Activated CD4-positive, alpha-beta T cell treated with anti-CD3 and anti-CD28 coated beads, Interleukin-2, amount 10 ng/mL, durations not matched to agents 7 days and 5 days (primary cell): ENCODE measurements around the gene FAM151A. TPM values are rescaled to one million over a fixed set of nuclear protein-coding genes. Genes with fewer than 3 reads are reported as not detected.

Experiments used
- CTCF ChIA-PET: fragments of 350-600 bp; sonication (Branson Sonifier 250); formaldehyde crosslinking; loops from one replicate; lab custom pipeline; 2021; ENCODE audit warnings: antibody characterized with exemption; lab: Charles Lee
- POLR2A ChIA-PET: fragments of 350-600 bp; sonication (Branson Sonifier 250); formaldehyde crosslinking; loops from one replicate; lab custom pipeline; 2021; ENCODE audit warnings: antibody characterized with exemption; lab: Charles Lee
- DNase-seq: peaks from one replicate; pipeline ENCODE4 v3.0.0-alpha.2; 2020
- H3K27ac Mint-ChIP-seq: one replicate; pipeline ENCODE4 v1.8.0; 2021; ENCODE audit warnings: mild to moderate bottlenecking, moderate library complexity, mixed read lengths
- H3K27me3 Mint-ChIP-seq: one replicate; pipeline ENCODE4 v1.8.0; 2021; ENCODE audit warnings: mixed read lengths
- H3K36me3 Mint-ChIP-seq: one replicate; pipeline ENCODE4 v1.8.0; 2021; ENCODE audit warnings: low read depth, mixed read lengths
- H3K4me1 Mint-ChIP-seq: one replicate; pipeline ENCODE4 v1.8.0; 2021; ENCODE audit warnings: mixed read lengths
- H3K4me3 Mint-ChIP-seq: one replicate; pipeline ENCODE4 v1.8.0; 2021; ENCODE audit warnings: mild to moderate bottlenecking, moderate library complexity, mixed read lengths
- H3K9me3 Mint-ChIP-seq: one replicate; pipeline ENCODE4 v1.8.0; 2021; ENCODE audit warnings: mixed read lengths
- total RNA-seq, 2 experiments: library from RNA; stranded (reverse); gene quantifications; one replicate each; pipeline ENCODE4 v1.2.3, GENCODE V29; 2021

Gene FAM151A
- not detected for total RNA-seq

- ChIA-PET CTCF (no interaction called here), POLR2A (no interaction called here)
- H3K9me3 Mint-ChIP-seq: no peaks in the 10 kb centered on the region
- H3K4me1 Mint-ChIP-seq: no peaks in the 10 kb centered on the region
- no peaks in the 10 kb centered on the region for H3K27me3 Mint-ChIP-seq
- no peak within 1 kb of the TSS for H3K27ac Mint-ChIP-seq
- H3K36me3 Mint-ChIP-seq: no peaks in the 10 kb centered on the region
- no peak within 1 kb of the TSS for H3K4me3 Mint-ChIP-seq
- DNase-seq: no peak
Observed at GRCh38 chr1:54623216-54624007, at the start of gene FAM151A. FAM151A (minus strand) TSS chr1:54623525; CDS start chr1:54623395, 130 bp downstream.

GRCh38 chr1:54671985-54672608 is 48.8 kb upstream of the FAM151A start:
- DNase-seq: peak; percentile 81
- ChIA-PET CTCF (interaction anchor here (0.9 to 1.8 kb wide), 7 partner anchors 10 to 324 kb away, joined by 3 to 6 read pairs (median 4); no protein-coding TSS in a partner anchor), POLR2A (no interaction called here)
- Mint-ChIP-seq H3K27me3 (peaks cover 3% of the 10 kb centered on the region), H3K36me3 (no peaks in the 10 kb centered on the region), H3K27ac (no peak overlapping the region), H3K9me3 (no peaks in the 10 kb centered on the region), H3K4me3 (no peak overlapping the region), H3K4me1 (peaks cover 11% of the 10 kb centered on the region)

- POLR2A ChIA-PET: no interaction called here
Observed at GRCh38 chr1:54668567-54668966, 45.2 kb upstream of the FAM151A start.

GRCh38 chr1:54667797-54668196 is 44.5 kb upstream of the FAM151A start:
- DNase-seq: no peak
- POLR2A ChIA-PET: no interaction called here
- Mint-ChIP-seq H3K27me3 (no peaks in the 10 kb centered on the region), H3K4me1 (peaks cover 9% of the 10 kb centered on the region), H3K36me3 (no peaks in the 10 kb centered on the region), H3K27ac (no peak overlapping the region), H3K4me3 (no peak overlapping the region), H3K9me3 (no peaks in the 10 kb centered on the region)
- CTCF ChIA-PET: interaction anchor here (0.7 to 0.9 kb wide), 2 partner anchors 142 to 225 kb away, joined by 3 read pairs; no protein-coding TSS in a partner anchor

More at GRCh38 chr1:54668567-54668966, 45.2 kb upstream of the FAM151A start:
- H3K4me1 Mint-ChIP-seq: peaks cover 11% of the 10 kb centered on the region
- H3K27ac Mint-ChIP-seq: no peak overlapping the region
- H3K9me3 Mint-ChIP-seq: no peaks in the 10 kb centered on the region
- CTCF ChIA-PET: no interaction called here
- peaks cover 3% of the 10 kb centered on the region for H3K27me3 Mint-ChIP-seq
- no peaks in the 10 kb centered on the region for H3K36me3 Mint-ChIP-seq
- DNase-seq: no peak
- H3K4me3 Mint-ChIP-seq: no peak overlapping the region

GRCh38 chr1:54666333-54666732 is 43.0 kb upstream of the FAM151A start:
- H3K4me3 Mint-ChIP-seq: no peak overlapping the region
- H3K27ac Mint-ChIP-seq: no peak overlapping the region
- no peak for DNase-seq
- no peaks in the 10 kb centered on the region for H3K9me3 Mint-ChIP-seq
- no peaks in the 10 kb centered on the region for H3K27me3 Mint-ChIP-seq
- ChIA-PET POLR2A (no interaction called here), CTCF (no interaction called here)
- no peaks in the 10 kb centered on the region for H3K4me1 Mint-ChIP-seq
- no peaks in the 10 kb centered on the region for H3K36me3 Mint-ChIP-seq

GRCh38 chr1:54665852-54666251 is 42.5 kb upstream of the FAM151A start:
- H3K27me3 Mint-ChIP-seq: no peaks in the 10 kb centered on the region
- ChIA-PET CTCF (interaction anchor here (0.5 kb wide), 1 partner anchor 210 kb away, joined by 4 read pairs; no protein-coding TSS in a partner anchor), POLR2A (no interaction called here)
- H3K36me3 Mint-ChIP-seq: no peaks in the 10 kb centered on the region
- H3K9me3 Mint-ChIP-seq: no peaks in the 10 kb centered on the region
- no peak overlapping the region for H3K4me3 Mint-ChIP-seq
- no peak for DNase-seq
- no peak overlapping the region for H3K27ac Mint-ChIP-seq
- no peaks in the 10 kb centered on the region for H3K4me1 Mint-ChIP-seq

GRCh38 chr1:54664364-54664763 is 41.0 kb upstream of the FAM151A start:
- H3K9me3 Mint-ChIP-seq: no peaks in the 10 kb centered on the region
- no peaks in the 10 kb centered on the region for H3K27me3 Mint-ChIP-seq
- DNase-seq: no peak
- no peak overlapping the region for H3K27ac Mint-ChIP-seq
- POLR2A ChIA-PET: no interaction called here
- no peak overlapping the region for H3K4me3 Mint-ChIP-seq
- no peaks in the 10 kb centered on the region for H3K4me1 Mint-ChIP-seq
- no peaks in the 10 kb centered on the region for H3K36me3 Mint-ChIP-seq
- CTCF ChIA-PET: interaction anchor here (1.9 kb wide), 1 partner anchor 137 kb away, joined by 6 read pairs; the partner anchor contains the start of gene TTC22

GRCh38 chr1:54663725-54664124 is 40.4 kb upstream of the FAM151A start:
- peaks cover 2% of the 10 kb centered on the region for H3K9me3 Mint-ChIP-seq
- no peaks in the 10 kb centered on the region for H3K4me1 Mint-ChIP-seq
- ChIA-PET POLR2A (no interaction called here), CTCF (interaction anchor here (0.6 to 1.9 kb wide), 3 partner anchors 137 to 1161 kb away, joined by 3 to 6 read pairs (median 4); partner anchors contain the start of gene TTC22)
- no peak overlapping the region for H3K4me3 Mint-ChIP-seq
- H3K27ac Mint-ChIP-seq: no peak overlapping the region
- no peaks in the 10 kb centered on the region for H3K27me3 Mint-ChIP-seq
- no peak for DNase-seq
- H3K36me3 Mint-ChIP-seq: peaks cover under 1% of the 10 kb centered on the region

- ChIA-PET CTCF (interaction anchor here (1.3 kb wide), 1 partner anchor 35 kb away, joined by 3 read pairs; no protein-coding TSS in a partner anchor), POLR2A (no interaction called here)
- Mint-ChIP-seq H3K9me3 (peaks cover 9% of the 10 kb centered on the region), H3K27ac (no peak overlapping the region), H3K4me3 (no peak overlapping the region), H3K36me3 (peaks cover 3% of the 10 kb centered on the region), H3K4me1 (no peaks in the 10 kb centered on the region), H3K27me3 (peaks cover 5% of the 10 kb centered on the region)
- DNase-seq: no peak
Observed at GRCh38 chr1:54658164-54658913, 35.0 kb upstream of the FAM151A start.

GRCh38 chr1:54653036-54653435 is 29.7 kb upstream of the FAM151A start:
- H3K36me3 Mint-ChIP-seq: no peaks in the 10 kb centered on the region
- no peak overlapping the region for H3K27ac Mint-ChIP-seq
- peaks cover 3% of the 10 kb centered on the region for H3K9me3 Mint-ChIP-seq
- H3K4me1 Mint-ChIP-seq: no peaks in the 10 kb centered on the region
- CTCF ChIA-PET: no interaction called here
- POLR2A ChIA-PET: no interaction called here
- no peak overlapping the region for H3K4me3 Mint-ChIP-seq
- no peak for DNase-seq
- H3K27me3 Mint-ChIP-seq: peaks cover 11% of the 10 kb centered on the region

GRCh38 chr1:54652168-54652567 is 28.8 kb upstream of the FAM151A start:
- DNase-seq: no peak
- no peaks in the 10 kb centered on the region for H3K9me3 Mint-ChIP-seq
- H3K27me3 Mint-ChIP-seq: peaks cover 9% of the 10 kb centered on the region
- H3K27ac Mint-ChIP-seq: no peak overlapping the region
- H3K4me3 Mint-ChIP-seq: no peak overlapping the region
- ChIA-PET CTCF (no interaction called here), POLR2A (no interaction called here)
- H3K36me3 Mint-ChIP-seq: no peaks in the 10 kb centered on the region
- no peaks in the 10 kb centered on the region for H3K4me1 Mint-ChIP-seq

GRCh38 chr1:54651608-54652007 is 28.3 kb upstream of the FAM151A start:
- Mint-ChIP-seq H3K9me3 (no peaks in the 10 kb centered on the region), H3K4me1 (no peaks in the 10 kb centered on the region), H3K27me3 (peaks cover 9% of the 10 kb centered on the region), H3K4me3 (no peak overlapping the region), H3K27ac (no peak overlapping the region), H3K36me3 (no peaks in the 10 kb centered on the region)
- DNase-seq: no peak
- POLR2A ChIA-PET: no interaction called here
- CTCF ChIA-PET: no interaction called here
